HG02588 (cell line): ENCODE data around the gene EPS8L3.
"Not testable (repeated sequence)": the region's sequence is repeated elsewhere in the genome, so short reads cannot be mapped to it uniquely, and the experiment has no call there.

ENCODE experiments used
- ATAC-seq: cut with Tn5 transposase; IDR thresholded peaks from one replicate; pipeline ENCODE4 v1.9.1; 2021; ENCODE audit warnings: mild to moderate bottlenecking, moderate library complexity; ENCODE audit not compliant: unreplicated experiment

The EPS8L3 gene, protein sequence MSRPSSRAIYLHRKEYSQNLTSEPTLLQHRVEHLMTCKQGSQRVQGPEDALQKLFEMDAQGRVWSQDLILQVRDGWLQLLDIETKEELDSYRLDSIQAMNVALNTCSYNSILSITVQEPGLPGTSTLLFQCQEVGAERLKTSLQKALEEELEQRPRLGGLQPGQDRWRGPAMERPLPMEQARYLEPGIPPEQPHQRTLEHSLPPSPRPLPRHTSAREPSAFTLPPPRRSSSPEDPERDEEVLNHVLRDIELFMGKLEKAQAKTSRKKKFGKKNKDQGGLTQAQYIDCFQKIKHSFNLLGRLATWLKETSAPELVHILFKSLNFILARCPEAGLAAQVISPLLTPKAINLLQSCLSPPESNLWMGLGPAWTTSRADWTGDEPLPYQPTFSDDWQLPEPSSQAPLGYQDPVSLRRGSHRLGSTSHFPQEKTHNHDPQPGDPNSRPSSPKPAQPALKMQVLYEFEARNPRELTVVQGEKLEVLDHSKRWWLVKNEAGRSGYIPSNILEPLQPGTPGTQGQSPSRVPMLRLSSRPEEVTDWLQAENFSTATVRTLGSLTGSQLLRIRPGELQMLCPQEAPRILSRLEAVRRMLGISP

DNA sequence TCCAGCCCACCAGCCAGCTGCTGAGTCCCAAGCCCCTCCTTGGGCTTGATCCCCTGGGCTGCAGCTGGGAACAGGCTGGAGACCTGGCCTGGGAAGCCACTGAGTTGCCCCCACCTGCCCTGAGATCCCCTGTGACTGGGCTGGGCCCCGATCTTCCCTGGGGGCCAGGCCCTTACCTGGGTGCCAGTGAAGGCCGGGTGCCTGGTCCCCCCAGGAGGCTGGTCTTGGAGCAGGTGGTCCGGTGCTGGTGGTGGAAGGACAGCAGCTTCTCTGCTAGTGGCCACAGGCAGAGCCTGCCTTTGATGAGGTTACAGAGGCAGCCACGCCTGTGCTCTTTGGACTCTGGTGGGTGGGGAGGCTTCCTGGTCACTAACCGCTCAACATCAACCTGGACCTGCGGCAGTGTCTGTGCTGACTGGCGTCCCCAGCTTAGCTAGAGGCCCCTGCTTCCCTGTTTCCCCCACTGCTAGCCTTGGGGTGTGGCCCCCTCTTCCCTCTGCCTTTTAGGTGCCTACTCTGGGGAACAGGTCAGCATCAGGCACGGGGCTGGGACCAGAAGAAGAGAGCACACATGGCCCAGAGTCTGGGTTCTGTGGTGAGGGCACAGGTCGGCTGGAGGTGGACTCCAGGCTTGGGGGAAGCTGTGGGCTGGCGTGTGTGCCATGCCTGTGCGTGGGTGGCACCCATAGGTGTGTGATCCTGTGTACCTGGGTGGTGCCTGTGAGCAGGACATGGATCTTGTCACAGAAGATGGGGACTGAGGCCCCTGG lies at the start of gene EPS8L3:
EPS8L3 (minus strand) TSS at position 278 of the 770 bp plus-strand sequence. CDS start 2,174 bp downstream, outside the sequence.
- ATAC-seq: no peak

DNA sequence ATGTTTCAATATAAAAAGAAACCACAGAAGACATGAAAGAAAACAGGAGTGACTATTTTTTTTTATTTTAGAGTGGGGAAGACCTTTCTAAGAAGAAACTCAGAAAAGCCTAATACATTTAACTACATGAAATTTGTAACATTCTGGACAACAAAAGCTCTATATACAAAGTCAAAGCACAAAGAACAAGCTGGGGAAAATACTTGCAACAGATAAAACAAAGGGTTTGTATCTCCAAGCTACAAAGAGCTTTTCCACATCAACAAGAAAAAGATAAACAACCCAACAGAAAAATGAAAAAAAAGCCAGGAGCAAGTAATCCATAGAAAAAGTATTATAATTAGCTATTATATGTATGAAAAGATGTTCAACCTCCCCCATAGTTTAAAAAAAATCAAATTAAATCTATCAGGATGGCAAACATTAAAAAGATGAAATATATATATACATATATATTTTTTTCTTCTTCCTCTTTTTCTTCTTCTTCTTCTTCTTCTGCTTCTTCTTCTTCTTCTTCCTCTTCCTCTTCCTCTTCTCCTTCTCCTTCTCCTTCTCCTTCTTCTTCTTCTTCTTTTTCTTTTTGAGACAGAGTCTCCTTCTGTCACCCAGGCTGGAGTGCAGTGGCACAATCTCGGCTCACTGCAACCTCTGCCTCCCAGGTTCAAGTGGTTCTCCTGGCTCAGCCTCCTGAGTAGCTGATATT lies 49.1 kb upstream of the EPS8L3 start:
- ATAC-seq: no peak

DNA sequence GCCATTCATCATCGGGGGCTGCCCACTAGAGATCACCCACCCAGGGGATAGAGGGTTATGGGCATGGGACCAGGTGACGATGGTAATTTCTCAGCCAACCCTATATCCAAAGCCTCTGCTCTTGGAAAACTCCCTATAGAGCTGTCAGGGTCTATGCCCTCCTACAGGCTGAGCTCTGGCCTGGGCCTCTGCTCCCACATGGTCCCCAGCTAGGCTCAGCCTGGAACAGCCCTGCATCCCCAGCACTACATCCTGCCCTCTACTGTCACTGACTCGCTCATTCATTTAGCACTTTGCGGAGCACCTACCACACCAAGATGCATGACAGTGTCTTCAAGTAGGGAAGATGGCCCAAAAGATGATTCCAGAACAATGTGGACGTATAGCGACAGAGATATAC lies 45.0 kb upstream of the EPS8L3 start:
- no peak for ATAC-seq

- no peak for ATAC-seq
Measured at GRCh38 chr1:109807822-109808680, 44.3 kb upstream of the EPS8L3 start.

GRCh38 chr1:109807402-109807801 lies 43.7 kb upstream of the EPS8L3 start:
- ATAC-seq: no peak

- ATAC-seq: no peak
Measured at GRCh38 chr1:109806733-109807400, 43.1 kb upstream of the EPS8L3 start.

GRCh38 chr1:109805486-109806165 lies 41.9 kb upstream of the EPS8L3 start:
- ATAC-seq: no peak

GRCh38 chr1:109804660-109805059 lies 40.9 kb upstream of the EPS8L3 start:
- no peak for ATAC-seq

- ATAC-seq: no peak
Measured at GRCh38 chr1:109803901-109804331, 40.2 kb upstream of the EPS8L3 start.

- ATAC-seq: no peak
Measured at GRCh38 chr1:109802901-109803561, 39.3 kb upstream of the EPS8L3 start.

DNA sequence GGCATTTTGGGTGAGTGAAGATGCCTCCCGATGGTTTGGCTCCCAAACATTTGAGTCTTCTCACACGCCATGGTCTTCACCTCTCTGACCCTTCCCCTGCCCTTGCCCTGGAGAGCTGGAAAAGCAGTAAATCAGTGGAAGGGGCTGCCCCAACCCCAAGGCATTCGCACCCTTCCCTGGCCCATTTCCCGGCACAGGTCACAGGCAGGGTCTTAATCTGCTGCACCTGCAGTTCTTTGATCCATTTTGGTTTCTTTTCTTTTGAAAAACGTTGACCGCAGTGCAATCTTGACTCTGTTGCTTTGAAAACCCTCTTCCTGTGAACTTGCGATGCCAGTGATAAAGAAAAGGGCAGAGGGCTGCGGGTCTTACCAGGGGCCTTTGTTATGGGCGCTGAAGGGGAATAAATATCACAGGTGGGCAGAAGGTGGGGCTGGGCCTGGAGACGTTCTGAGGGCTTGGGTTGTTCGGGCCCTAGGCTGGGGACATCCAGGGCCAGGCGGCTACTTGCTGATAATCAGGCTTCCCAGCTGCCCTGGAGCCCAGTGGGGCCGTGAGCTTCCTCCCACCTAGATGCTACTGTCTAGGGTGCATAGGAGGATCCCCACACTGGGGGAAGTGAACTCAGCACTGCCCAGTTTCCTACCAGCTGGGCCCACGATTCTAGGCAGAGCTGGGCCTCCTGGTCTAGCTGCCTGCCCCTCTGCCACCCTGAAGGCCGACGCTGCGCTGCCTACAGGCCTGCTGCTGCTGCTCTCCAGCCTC lies 38.6 kb upstream of the EPS8L3 start:
- no peak for ATAC-seq

DNA sequence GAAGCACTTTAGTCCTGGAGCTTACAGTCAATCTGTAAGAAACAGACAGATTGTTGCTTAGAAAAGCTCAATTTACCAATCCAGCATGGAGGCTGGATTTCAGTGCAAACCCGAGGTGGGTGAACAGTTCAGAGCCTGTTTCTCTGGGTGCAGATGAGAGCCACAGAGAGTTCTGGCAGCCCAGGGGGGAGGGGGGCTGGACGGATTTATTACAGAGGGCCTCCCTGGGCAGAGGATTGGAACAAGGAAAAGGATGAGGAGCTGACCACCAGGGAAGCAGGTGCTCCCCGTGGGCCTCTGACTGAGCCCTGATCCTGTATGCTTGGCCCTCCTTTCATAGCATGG lies 38.0 kb upstream of the EPS8L3 start:
- no peak for ATAC-seq

DNA sequence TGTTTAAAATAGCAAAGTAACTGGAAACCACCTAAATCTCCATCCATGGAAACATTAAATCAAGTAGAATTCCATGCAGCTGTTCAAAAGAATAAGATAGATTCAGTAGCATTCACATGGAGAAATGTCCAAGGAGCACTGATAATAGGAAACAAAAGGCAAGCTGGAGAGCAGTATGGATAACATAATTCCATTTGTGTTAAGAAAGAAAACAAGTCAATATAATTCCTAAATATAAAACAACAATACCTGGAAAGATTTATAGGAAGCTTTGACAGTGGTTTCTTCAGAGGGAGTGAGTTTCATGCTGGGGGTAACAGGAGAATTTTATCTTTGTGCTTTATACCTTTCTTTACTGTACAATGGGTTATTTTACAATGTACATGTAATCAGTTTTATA lies 36.6 kb upstream of the EPS8L3 start:
- ATAC-seq: no peak

- ATAC-seq: no peak
Measured at GRCh38 chr1:109799445-109799844, 35.7 kb upstream of the EPS8L3 start.

- not testable (repeated sequence) for ATAC-seq
Measured at GRCh38 chr1:109797303-109797595, 33.5 kb upstream of the EPS8L3 start.

- no peak for ATAC-seq
Measured at GRCh38 chr1:109796484-109797302, 33.0 kb upstream of the EPS8L3 start.
